Vagina (tissue), 2 donors: ENCODE results near the gene OR3A3.

Experiments used
- POLR2AphosphoS5 ChIP-seq, 2 donors: sonication (generic); formaldehyde crosslinking; IDR thresholded peaks; one replicate each; pipeline ENCODE4 v1.9.0; 2017; ENCODE audit warnings: antibody characterized with exemption in 2 of 2, mild to moderate bottlenecking in 2 of 2, low read depth in 1 of 2; ENCODE audit not compliant: insufficient read depth in 1 of 2
- TF ChIP-seq, protein P1 (sequence below), 3 experiments: fragments of 450-650 bp in 2 of 3; fragments of 200-600 bp in 1 of 3; sonication (generic) in 1 of 3; IDR thresholded peaks; one replicate each; pipeline ENCODE4 v1.5.1; 2017 to 2019; ENCODE audit warnings: antibody characterized with exemption in 3 of 3, mild to moderate bottlenecking in 2 of 3, moderate library complexity in 2 of 3

- no peak for TF ChIP-seq POLR2AphosphoS5 (IDR thresholded peaks at IDR 0.05; ENCODE audit: insufficient read depth in 1 of 2, low read depth in 1 of 2)
- TF ChIP-seq, protein P1, sequence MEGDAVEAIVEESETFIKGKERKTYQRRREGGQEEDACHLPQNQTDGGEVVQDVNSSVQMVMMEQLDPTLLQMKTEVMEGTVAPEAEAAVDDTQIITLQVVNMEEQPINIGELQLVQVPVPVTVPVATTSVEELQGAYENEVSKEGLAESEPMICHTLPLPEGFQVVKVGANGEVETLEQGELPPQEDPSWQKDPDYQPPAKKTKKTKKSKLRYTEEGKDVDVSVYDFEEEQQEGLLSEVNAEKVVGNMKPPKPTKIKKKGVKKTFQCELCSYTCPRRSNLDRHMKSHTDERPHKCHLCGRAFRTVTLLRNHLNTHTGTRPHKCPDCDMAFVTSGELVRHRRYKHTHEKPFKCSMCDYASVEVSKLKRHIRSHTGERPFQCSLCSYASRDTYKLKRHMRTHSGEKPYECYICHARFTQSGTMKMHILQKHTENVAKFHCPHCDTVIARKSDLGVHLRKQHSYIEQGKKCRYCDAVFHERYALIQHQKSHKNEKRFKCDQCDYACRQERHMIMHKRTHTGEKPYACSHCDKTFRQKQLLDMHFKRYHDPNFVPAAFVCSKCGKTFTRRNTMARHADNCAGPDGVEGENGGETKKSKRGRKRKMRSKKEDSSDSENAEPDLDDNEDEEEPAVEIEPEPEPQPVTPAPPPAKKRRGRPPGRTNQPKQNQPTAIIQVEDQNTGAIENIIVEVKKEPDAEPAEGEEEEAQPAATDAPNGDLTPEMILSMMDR (IDR thresholded peaks at IDR 0.05): no peak
Measured at GRCh38 chr17:3438368-3438767, 27.2 kb downstream of the OR3A3 start.
